Esophagus squamous epithelium (tissue), 4 donors: ENCODE measurements around the gene EPHA2.

Source experiments
- POLR2A ChIP-seq, 4 donors: fragments of 450-650 bp; IDR thresholded peaks; one replicate each; pipeline ENCODE4 v1.6.1; 2017; ENCODE audit warnings: antibody characterized with exemption in 4 of 4, mild to moderate bottlenecking in 4 of 4, moderate library complexity in 3 of 4
- TF ChIP-seq, protein P1 (sequence below), 6 experiments: fragments of 450-650 bp in 4 of 6; fragments of 200-600 bp in 2 of 6; sonication (generic) in 2 of 6; IDR thresholded peaks; one replicate each; pipeline ENCODE4 v1.5.1; 2016 to 2019; ENCODE audit warnings: antibody characterized with exemption in 6 of 6, mild to moderate bottlenecking in 4 of 6, moderate library complexity in 4 of 6

DNA sequence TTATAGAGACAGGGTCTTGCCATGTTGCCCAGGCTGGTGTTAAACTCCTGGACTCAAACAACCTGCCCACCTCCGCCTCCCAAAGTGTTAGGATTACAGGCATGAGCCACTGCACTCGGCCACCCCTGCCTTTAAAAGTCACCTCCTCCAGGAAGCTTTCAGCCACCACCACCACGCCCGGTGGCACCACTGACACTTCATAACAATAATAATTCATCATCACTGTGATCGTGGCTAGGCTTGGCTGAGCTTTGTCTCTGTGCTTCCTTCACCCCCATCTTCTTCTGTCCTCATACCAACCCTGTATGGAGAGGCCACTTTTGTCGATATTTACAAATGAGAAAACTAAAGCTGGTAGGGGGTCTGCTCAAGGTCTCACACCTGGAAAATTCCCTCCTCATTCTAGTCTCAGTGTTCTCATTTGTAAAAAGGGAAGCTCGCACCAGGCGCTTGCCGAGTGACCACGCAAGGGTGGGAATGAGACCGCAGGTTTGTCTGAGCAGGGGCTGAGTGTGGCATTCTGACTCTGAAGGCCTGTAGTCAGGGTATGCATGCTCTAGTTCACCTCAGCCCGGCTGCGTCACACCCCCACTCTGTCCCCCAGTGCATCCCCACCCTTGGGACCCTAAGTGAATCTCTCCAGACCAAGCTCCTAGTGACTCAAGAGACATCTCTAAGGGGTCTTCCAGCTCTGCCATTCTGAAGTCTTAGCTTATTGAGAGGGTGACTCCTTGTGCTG, 12.9 kb upstream of the EPHA2 start:
- TF ChIP-seq, protein P1, sequence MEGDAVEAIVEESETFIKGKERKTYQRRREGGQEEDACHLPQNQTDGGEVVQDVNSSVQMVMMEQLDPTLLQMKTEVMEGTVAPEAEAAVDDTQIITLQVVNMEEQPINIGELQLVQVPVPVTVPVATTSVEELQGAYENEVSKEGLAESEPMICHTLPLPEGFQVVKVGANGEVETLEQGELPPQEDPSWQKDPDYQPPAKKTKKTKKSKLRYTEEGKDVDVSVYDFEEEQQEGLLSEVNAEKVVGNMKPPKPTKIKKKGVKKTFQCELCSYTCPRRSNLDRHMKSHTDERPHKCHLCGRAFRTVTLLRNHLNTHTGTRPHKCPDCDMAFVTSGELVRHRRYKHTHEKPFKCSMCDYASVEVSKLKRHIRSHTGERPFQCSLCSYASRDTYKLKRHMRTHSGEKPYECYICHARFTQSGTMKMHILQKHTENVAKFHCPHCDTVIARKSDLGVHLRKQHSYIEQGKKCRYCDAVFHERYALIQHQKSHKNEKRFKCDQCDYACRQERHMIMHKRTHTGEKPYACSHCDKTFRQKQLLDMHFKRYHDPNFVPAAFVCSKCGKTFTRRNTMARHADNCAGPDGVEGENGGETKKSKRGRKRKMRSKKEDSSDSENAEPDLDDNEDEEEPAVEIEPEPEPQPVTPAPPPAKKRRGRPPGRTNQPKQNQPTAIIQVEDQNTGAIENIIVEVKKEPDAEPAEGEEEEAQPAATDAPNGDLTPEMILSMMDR (IDR thresholded peaks at IDR 0.05) = no peak
- TF ChIP-seq POLR2A (IDR thresholded peaks at IDR 0.05) = no peak
